HG03457 (cell line): ENCODE data around the gene PLD2.

Experiments
- ATAC-seq: cut with Tn5 transposase; IDR thresholded peaks from one replicate; pipeline ENCODE4 v1.9.1; 2021; ENCODE audit warnings: moderate number of reproducible peaks; ENCODE audit not compliant: unreplicated experiment

Gene PLD2

GRCh38 chr17:4832829-4833177 is 25.9 kb downstream of the PLD2 start:
- ATAC-seq, result peak; percentile 5

DNA sequence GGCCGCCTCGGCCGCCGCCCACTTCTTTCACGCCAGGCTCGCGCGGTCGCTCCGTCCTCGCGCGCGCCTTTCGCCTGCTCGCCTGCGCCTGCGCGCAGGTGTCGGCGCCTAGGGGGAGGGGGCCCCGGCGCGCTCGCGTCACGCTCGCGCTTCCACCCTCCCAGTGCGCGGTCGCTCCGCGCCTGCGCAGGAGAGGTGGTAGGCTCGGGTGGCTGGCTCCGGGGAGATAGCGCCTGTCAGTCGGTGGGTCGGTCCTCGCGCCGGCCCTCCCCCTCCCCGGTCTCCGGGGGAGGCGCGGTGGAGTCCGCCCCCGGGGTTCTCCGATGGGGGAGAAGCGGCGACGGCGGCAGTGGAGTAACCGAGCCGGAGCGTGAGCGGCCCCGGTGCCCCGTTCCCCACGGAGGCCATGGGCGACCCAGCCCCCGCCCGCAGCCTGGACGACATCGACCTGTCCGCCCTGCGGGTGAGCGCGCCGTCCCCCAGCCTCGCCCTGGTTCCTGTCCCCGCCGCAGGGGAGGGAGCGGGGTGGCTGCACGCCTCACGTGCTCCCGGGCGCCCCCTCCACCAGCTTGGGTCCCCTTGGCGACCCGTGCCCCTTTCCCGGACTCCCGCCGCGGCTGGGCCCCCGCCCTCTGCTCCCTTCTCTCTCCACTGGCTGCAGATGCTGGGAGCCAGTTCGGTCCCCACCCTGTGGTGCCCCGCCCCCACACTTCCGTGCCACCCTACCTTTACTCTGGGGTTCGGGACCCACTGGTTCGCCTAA is 26.4 kb downstream of the PLD2 start, which contains the start of gene MINK1:
Gene MINK1 (plus strand): TSS at position 163 of the 763 bp plus-strand sequence. CDS start 244 bp downstream, at position 407.
- ATAC-seq, result peak; percentile 85

GRCh38 chr17:4833941-4834680 is 27.2 kb downstream of the PLD2 start:
- no peak for ATAC-seq

GRCh38 chr17:4834681-4835020 is 27.7 kb downstream of the PLD2 start:
- no peak for ATAC-seq

- ATAC-seq, result no peak
These were observed 29.3 kb downstream of the PLD2 start for GRCh38 chr17:4836221-4836620.

DNA sequence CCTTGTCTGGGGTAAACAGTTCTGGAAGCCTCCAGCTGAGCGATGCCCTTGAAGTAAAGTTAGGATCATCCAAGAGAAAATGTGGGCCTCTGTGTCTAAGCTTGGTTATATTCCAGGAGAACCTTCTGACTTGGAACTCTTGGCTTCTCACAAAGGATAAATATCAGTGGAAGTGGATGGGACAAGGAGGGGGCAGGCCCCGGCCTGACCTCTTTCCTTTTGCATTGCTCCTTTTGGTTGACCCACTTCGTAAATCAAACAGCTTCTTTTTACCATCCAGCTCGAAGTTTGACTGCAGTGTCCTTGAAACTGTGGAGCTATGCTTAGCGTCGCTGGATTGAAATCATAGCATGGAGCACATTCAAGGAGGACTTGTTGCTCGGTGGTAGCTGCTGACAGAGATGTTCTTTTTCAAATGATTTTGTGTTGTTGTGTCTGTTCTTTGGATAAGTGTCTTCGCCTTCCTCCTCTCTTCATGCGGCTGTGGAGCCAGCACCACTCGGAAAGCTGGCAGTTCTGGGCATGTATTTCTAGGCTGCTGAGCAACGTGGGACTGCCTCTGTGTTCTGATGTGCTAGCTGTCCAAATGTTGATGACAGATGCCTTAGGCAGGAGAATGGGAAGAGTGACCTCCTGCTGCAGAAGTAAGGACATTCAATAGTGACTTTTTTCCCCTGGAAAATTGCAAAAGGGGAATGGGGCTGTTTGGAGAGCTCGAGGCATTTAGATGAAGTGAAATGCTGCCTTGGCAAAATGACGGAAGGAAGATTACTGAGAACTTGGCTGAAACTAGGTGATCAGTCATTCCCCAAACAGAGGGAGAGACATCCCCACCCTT is 30.7 kb downstream of the PLD2 start:
- ATAC-seq, result no peak

DNA sequence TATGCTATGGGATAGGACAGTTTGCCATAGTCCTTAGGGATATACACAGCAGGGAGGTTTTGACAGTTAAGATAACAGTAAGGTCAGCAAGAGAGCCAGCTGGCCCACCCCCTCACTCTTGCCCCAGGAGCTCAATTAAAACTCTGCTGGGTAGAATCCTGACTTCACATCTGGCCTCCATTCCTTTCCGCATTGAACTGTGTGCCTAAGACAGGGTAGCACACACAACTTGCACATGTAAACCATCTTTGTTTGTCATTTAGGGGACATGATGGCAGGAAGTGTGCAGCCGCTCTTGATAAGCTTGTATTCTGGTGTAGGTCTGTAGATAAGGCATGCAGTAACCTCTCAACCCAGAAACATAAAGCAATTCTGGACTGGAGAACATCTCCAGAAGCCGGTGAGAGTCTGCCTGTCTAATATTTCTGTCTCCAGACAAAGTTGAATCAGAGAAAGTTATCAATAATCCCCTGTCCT is 31.4 kb downstream of the PLD2 start:
- ATAC-seq, result no peak

DNA sequence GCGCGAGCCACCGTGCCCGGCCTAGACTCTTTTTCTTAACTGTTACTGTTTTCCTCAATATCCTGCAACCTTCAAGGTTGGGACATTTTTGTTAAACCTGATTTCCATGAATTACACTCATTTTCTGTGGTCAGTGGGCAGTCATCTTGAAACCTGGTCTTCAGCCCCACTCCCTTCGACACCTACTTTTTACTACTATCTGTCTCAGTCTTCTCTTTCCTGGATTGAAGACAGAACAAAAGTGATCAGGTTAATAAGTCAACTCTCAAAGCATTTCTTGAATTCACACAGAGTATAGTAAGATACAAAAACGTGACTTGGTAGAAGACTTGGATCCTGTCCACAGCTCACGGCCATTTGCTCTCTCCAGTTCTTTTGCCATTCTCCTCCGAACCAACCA is 32.3 kb downstream of the PLD2 start:
- ATAC-seq, result no peak

- ATAC-seq, result no peak
These were observed 33.3 kb downstream of the PLD2 start for GRCh38 chr17:4839965-4840892.

DNA sequence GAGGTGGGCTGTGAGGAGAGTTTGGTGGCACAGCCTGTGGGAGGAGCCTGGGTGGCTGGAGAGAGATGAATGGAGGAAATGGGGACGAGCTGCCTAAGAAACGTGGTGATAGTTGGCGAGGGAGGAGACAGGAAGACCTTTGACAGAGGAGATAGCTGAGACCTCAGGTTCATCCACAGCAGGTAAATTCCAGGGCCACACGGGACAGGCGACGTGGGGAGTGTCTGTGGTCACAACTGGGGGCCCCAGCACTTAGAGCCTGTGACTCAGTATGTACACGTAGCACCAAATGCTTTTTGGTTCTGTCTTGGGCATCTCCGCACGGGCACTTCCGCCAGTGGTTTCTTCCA is 33.9 kb downstream of the PLD2 start:
- ATAC-seq, result no peak

DNA sequence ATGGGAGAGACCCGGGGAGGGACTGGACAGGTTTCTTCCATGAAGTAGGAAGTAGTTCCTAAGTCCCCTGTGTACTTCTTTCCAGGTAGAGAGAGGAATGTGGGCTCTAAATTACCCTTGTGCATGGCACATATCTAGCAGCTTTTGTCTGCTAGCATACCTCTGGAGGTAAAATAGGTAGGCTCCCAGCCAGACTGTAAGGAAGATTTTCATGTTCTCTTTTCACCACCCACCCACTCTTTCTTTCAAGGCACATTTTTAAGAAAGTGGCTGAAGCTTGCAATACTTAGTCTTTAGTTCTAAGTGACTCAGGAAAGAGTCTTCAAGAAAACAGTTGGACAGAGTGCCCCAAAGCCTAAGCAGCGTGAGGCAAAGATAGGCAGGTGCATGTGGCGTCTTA is 35.4 kb downstream of the PLD2 start:
- no peak for ATAC-seq

DNA sequence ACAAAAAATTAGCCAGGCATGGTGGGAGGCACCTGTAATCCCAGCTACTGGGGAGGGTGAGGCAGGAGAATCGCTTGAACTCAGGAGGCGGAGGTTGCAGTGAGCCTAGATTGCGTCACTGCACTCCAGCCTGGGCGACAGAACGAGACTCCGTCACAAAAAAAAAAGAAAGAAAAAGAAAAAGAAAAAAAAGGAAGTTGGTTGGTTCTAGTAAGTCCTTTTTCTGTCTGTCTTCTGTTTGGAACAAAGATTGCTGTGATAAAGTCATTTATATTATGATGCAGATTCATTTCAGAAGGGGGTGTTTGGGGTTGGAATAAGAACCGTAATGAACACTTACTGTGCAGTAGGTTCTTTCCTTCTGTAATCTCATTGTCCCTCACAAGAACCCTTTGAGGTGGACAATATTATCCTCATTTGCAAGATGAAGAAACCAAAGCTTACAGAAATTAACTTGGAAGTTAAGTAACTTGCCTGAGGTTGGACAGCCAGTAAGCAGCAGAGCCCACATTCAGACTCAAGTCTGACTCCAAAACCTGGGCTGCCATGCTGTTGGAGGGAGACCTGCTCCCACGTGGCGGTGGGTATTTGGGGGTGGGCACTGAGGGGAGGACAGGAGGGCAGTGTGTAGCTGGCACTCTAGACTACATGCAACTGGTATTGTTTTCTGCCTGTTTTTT is 36.5 kb downstream of the PLD2 start:
- no peak for ATAC-seq

GRCh38 chr17:4845118-4845517 is 38.2 kb downstream of the PLD2 start:
- ATAC-seq, result no peak

DNA sequence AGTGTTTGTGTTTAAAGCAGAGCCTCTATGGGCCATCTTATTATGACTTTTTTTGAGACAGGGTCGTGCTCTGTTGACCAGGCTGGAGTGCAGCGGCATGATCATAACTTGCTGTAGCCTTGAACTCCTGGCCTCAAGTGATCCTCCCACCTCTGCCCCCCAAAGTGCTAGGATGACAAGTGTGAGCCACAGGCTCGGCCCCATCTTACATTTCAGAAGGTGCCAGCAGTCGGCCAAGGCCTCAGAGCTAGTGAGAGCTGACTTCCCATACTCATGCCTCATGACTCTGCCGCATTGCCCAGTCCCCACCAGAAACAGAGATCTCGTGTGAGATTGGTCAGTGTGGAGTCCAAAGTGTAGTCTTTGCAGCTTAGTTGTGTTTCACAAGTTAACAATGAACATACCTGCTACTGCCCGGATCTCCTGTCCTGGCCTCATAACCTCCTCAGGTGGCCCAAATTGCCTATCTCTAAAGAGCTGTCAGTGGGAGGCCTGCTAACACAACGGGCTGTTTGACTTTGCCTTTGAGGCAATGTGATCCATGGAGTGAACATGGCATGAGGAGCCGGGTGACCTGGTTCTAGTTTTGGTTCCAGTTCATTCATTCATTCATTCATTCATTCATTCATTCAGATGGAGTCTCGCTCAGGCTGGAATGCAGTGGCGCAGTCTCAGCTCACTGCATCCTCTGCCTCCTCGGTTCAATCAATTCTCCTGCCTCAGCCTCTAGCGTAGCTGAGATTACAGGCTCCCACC is 39.9 kb downstream of the PLD2 start:
- no peak for ATAC-seq

- no peak for ATAC-seq
These were observed 42.1 kb downstream of the PLD2 start for GRCh38 chr17:4849011-4849536.

DNA sequence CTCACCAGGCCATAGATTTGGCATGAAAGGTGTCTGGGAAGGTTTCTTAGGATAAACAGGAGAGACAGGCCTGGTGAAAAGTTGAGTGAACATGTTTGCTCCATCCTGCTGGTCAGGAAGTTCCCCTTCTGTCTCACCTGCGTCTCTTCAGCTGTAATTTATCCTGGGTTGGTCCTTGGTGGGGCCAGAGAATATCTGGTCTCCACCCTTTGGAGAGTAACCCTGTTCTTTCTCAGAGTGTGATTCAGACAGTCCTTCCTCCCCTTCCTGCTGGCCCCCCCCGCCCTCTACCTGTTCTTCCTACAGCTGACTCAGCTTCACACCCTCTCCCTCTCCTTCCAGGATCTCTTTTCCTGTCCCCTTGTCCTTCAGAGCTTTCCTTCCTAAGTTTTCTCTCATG is 43.3 kb downstream of the PLD2 start:
- no peak for ATAC-seq

GRCh38 chr17:4851084-4851483 is 44.1 kb downstream of the PLD2 start:
- ATAC-seq, result no peak

DNA sequence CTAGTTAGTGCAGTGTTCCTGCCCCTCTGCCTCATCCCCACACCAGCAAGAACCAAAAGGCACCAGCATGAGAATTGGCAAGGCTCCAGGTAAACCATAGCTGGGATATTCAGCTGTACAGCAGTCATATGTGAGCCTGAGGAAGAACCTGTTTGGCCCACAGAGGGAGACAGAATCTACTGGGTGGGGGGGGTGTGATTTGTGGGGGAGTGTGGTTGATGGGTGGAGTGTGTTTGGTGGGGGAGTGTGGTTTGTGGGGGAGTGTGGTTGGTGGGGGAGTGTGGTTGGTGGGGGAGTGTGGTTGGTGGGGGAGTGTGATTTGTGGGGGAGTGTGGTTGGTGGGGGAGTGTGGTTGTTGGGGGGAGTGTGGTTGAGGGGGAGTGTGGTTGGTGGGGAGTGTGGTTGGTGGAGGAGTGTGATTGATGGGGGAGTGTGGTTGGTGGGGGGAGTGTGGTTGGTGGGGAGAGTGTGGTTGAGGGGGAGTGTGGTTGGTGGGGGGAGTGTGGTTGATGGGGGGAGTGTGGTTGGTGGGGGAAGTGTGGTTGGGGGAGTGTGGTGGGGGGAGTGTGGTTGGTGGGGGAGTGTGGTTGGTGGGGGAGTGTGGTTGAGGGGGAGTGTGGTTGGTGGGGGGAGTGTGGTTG is 45.7 kb downstream of the PLD2 start:
- no peak for ATAC-seq
